NCI-H748 (cell line): ENCODE data around the gene FSTL4.

Experiments
- DNase-seq: peaks from one replicate; lab custom pipeline; 2025; ENCODE audit not compliant: unreplicated experiment; lab: John Stamatoyannopoulos, UW

Gene FSTL4

GRCh38 chr5:133432956-133433532 lies 179.3 kb downstream of the FSTL4 start:
- DNase-seq = no peak

- no peak for DNase-seq
Observed at GRCh38 chr5:133431326-133431865, 180.9 kb downstream of the FSTL4 start.

GRCh38 chr5:133430095-133430494 lies 182.2 kb downstream of the FSTL4 start:
- peak; percentile 21 for DNase-seq

- no peak for DNase-seq
Observed at GRCh38 chr5:133429046-133429445, 183.3 kb downstream of the FSTL4 start.

- DNase-seq = no peak
Observed at GRCh38 chr5:133428072-133428660, 184.2 kb downstream of the FSTL4 start.

GRCh38 chr5:133427121-133427777 lies 185.1 kb downstream of the FSTL4 start:
- DNase-seq = no peak

GRCh38 chr5:133426264-133426663 lies 186.1 kb downstream of the FSTL4 start:
- DNase-seq = no peak

- DNase-seq = no peak
Observed at GRCh38 chr5:133425764-133426163, 186.6 kb downstream of the FSTL4 start.

GRCh38 chr5:133425222-133425621 lies 187.1 kb downstream of the FSTL4 start:
- peak; percentile 75 for DNase-seq

- DNase-seq = peak; percentile 49
Observed at GRCh38 chr5:133423618-133424282, 188.6 kb downstream of the FSTL4 start.

GRCh38 chr5:133423011-133423617 lies 189.2 kb downstream of the FSTL4 start:
- no peak for DNase-seq

GRCh38 chr5:133421806-133422205 lies 190.5 kb downstream of the FSTL4 start:
- no peak for DNase-seq

GRCh38 chr5:133421394-133421793 lies 190.9 kb downstream of the FSTL4 start:
- peak; percentile 31 for DNase-seq

- no peak for DNase-seq
Observed at GRCh38 chr5:133420440-133421301, 191.7 kb downstream of the FSTL4 start.

GRCh38 chr5:133415906-133416305 lies 196.4 kb downstream of the FSTL4 start:
- no peak for DNase-seq

- no peak for DNase-seq
Observed at GRCh38 chr5:133415506-133415905, 196.8 kb downstream of the FSTL4 start.

GRCh38 chr5:133412661-133413060 lies 199.7 kb downstream of the FSTL4 start:
- DNase-seq = no peak

GRCh38 chr5:133410335-133410828 lies 202.0 kb downstream of the FSTL4 start:
- no peak for DNase-seq

- DNase-seq = no peak
Observed at GRCh38 chr5:133409210-133409674, 203.1 kb downstream of the FSTL4 start.

- DNase-seq = no peak
Observed at GRCh38 chr5:133408322-133408721, 204.0 kb downstream of the FSTL4 start.
